ENCODE measurements around the gene AQP9.

The AQP9 gene

DNA sequence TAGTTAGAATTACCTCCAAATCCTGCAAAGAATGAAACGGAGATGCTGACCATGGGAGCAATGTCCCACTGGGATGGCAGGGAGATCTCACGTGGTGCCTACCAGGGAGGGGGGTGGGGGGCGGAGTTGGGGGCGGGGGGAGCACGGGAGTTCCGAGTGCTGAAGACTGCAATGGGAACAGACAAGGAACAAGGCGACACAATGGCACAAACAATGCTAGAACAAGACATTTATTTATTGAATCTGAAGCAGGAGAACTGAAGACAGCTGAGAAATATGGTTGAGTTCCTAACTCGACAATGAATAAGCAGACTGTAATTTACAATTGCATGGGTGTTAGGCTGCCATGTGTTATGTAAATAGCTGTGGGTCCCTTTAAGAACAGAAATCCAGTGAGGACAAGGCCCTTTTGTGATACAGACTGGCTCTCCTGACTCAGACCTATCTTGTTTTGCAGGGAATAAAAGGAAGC is 91.2 kb downstream of the AQP9 start:
- TF ChIP-seq, protein P1, sequence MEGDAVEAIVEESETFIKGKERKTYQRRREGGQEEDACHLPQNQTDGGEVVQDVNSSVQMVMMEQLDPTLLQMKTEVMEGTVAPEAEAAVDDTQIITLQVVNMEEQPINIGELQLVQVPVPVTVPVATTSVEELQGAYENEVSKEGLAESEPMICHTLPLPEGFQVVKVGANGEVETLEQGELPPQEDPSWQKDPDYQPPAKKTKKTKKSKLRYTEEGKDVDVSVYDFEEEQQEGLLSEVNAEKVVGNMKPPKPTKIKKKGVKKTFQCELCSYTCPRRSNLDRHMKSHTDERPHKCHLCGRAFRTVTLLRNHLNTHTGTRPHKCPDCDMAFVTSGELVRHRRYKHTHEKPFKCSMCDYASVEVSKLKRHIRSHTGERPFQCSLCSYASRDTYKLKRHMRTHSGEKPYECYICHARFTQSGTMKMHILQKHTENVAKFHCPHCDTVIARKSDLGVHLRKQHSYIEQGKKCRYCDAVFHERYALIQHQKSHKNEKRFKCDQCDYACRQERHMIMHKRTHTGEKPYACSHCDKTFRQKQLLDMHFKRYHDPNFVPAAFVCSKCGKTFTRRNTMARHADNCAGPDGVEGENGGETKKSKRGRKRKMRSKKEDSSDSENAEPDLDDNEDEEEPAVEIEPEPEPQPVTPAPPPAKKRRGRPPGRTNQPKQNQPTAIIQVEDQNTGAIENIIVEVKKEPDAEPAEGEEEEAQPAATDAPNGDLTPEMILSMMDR (conservative IDR thresholded peaks at IDR 0.05), result no peak
- no peak overlapping the region for H3K27ac ChIP-seq

DNA sequence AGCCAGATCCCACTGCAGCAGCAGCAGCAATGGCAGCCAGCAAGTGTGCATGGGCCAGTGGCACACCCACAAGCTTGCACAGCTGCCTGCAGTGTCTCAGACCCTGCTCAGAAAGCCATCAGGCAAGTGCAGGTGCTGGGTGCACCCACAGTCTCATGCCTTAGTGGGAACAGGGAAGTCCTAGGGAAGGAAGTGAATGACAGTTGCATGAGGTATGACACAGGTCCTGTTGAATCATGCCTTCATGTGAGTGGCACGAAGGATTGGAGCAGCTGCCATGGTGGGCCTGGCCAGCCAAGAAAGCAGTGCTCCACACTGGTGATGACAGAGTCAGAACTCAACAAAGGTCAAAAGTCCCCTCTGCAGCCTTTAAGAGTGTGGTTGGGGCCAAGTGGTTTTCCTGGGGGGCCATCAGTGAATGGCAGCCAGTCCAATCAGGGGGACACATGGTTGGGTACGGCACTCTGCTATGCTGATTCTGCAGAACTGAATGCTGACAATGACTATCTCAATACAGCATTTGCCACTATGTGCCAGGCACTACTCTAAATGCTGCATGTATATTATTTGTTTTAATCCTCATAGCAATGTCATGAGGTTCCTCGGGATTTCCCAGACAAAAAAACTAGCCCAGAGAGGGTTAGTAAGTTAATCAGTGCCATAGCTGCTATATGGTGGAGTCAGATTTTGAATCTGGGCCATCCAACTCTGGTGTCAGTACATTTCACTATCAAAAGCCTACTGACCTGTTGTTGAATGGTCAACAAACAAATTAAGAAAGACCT is 94.3 kb downstream of the AQP9 start:
- H3K27ac ChIP-seq, result no peak overlapping the region

DNA sequence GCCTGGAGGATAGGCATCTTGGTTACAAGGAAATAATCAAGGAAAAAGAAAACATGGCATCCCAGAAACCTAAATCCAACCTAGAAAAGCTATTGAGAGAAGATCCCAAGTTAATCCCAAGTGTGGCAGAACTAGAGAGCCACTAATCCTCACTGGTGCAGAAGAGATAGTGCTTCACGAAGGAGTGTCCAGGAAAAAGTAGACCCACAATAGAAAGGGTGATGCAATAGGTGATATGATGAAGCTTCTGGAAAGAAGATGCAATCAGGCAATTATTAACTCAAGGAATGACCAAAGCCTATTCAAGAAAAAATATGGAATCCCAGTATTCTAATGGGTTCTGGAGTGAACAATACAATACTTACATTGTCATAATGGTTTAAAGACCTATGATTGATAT is 95.2 kb downstream of the AQP9 start:
- H3K27ac ChIP-seq, result no peak overlapping the region
- TF ChIP-seq, protein P1 (conservative IDR thresholded peaks at IDR 0.05), result no peak

More for the DNA sequence above, 94.3 kb downstream of the AQP9 start:
- TF ChIP-seq, protein P1 (conservative IDR thresholded peaks at IDR 0.05), result no peak

Data from VCaP (cell line).